Stimulated activated CD4-positive, alpha-beta T cell treated with anti-CD3 and anti-CD28 coated beads, Interleukin-1b, Interleukin-23, amount 100 ng/mL, for 48 hours (primary cell): ENCODE data around the gene ERO1B.

ENCODE experiments used
- DNase-seq: peaks from one replicate; pipeline ENCODE4 v3.0.0-alpha.2; 2020

Gene ERO1B

GRCh38 chr1:236176337-236177336 lies 105.1 kb downstream of the ERO1B start:
- DNase-seq = no peak

DNA sequence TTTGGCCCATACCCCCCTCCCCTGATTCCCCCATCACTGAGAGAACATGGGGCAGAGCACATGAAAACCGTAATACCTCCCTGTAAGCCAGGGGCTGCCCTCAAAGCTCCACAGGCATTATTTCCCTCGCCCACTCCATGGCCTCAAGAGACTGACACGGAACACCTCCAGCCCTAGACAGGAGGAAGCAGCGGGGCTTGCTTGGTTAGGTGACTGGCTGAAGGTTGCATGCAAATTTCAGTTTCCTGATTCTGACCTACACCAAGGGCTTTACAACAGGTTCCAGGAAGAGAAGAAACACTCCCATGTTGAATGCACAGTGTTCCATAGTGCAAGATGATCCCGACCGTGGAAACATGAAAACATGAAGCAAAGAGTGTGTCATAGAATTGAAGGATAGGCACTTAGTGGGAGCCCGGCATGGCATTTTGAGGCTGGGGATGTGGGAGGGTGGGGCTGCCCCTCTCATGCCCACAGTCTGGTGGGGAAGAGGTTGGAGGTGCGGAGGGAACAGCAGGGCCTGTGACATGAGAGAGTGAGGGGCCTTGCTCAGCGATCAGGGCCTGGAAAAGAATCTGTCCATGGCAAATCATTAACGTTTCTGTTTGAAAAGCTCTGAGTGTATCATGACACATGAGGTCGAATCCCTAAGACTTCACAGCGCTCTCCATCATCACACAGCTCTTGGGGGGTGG lies 106.0 kb downstream of the ERO1B start:
- DNase-seq = no peak

DNA sequence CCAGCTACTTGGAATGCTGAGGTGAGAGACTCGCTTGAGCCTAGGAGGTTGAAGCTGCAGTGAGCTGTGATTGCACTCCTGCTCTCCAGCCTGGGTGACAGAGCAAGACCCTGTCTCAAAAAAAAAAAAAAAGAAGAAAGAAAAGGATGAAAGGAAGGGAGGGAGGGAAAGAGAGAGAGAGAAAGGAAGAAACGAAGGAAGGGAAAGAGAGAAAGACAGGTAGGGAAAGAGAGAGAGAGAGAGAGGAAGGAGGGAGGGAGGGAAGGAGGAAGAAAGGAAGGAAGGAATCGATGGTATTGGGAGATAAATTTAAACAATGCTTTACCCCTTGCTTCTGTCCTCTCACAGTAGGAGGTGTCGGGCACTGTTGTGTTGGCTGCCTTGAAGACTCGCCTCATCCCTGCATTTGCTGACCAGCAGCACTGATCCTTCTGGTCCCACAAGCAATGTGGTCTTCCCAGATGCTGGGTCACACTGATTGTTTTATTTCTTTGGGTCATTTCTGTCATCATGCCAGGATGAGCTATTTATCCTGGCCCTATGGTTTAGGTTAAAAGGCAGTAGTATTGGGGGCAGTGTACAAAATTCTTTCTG lies 108.5 kb downstream of the ERO1B start:
- DNase-seq = no peak

GRCh38 chr1:236172041-236172579 lies 109.6 kb downstream of the ERO1B start:
- no peak for DNase-seq

DNA sequence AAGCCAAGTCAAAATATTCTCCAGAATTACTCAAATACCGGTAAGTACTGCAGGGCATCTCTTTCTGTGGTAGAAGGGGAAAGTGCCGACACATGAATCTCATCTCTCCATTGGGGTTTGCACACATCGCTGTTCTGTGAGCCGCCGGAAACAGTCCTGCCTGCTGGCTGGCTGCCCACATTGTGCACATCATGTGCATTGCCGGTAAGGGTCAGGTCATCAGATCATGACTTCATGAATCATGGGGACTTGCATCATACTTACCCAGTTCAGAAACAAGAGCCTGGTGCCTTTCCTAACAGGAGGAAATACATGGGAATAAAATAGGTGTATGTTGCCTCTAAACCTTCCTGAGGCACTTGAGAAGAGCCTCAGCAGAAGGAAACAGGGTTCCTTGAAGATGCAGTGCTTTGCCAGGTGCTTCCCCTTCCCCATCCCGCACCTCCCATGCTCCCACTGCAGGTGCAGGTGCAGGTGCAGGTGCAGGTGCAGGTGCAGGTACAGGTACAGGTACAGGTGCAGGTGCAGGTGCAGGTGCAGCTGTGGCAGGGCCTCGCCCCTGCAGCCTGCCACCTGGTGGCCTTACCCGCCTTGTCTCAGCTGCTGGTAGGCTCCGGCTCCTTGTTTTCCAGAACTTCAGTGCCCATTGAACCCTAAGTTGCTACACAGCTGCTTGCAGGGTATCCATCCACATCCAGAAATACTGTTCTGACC lies 112.9 kb downstream of the ERO1B start:
- DNase-seq = peak; percentile 41

GRCh38 chr1:236167578-236167977 lies 114.2 kb downstream of the ERO1B start:
- DNase-seq = no peak

GRCh38 chr1:236167154-236167553 lies 114.6 kb downstream of the ERO1B start:
- DNase-seq = no peak

DNA sequence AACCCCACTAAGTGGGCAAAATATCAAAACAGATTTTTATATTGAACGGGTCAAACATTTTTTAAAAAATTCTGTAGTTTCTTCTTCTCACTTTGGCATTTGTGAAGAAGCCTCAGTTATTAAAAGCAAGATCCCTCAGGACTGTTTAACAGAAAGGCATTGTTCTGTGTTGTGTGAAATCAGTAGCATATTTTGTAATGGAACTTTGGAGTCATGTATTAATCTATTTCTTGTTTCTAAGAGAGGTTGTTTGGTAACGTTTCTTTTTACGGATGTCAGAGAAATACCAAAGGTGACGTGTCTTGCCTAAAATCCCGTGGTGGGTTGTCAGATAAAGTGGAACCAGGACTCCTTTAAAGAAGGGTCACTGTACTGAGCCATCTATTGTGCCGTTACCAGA lies 115.7 kb downstream of the ERO1B start:
- DNase-seq = no peak
